Astrocyte of the hippocampus (primary cell): ENCODE measurements around the gene TKTL1.
"Not testable (repeated sequence)": the region's sequence is repeated elsewhere in the genome, so short reads cannot be mapped to it uniquely, and the experiment has no call there.

ENCODE experiments used
- DNase-seq: peaks from one replicate; pipeline ENCODE4 v3.0.0; 2011; ENCODE audit warnings: low read depth, low spot score

TKTL1 gene

GRCh38 chrX:154343620-154344019 is 48.0 kb downstream of the TKTL1 start:
- not testable (repeated sequence) for DNase-seq

GRCh38 chrX:154348114-154348531 is 52.5 kb downstream of the TKTL1 start:
- DNase-seq: no peak

- no peak for DNase-seq
Observed at GRCh38 chrX:154348646-154349358, 53.2 kb downstream of the TKTL1 start.

GRCh38 chrX:154349359-154349935 is 53.9 kb downstream of the TKTL1 start:
- no peak for DNase-seq

GRCh38 chrX:154349979-154350378 is 54.4 kb downstream of the TKTL1 start:
- no peak for DNase-seq

- no peak for DNase-seq
Observed at GRCh38 chrX:154350429-154351182, 55.0 kb downstream of the TKTL1 start.

- DNase-seq: no peak
Observed at GRCh38 chrX:154351183-154352011, 55.8 kb downstream of the TKTL1 start.

- DNase-seq: no peak
Observed at GRCh38 chrX:154352012-154352401, 56.4 kb downstream of the TKTL1 start.

GRCh38 chrX:154352466-154352865 is 56.9 kb downstream of the TKTL1 start:
- DNase-seq: no peak

- no peak for DNase-seq
Observed at GRCh38 chrX:154353172-154353843, 57.7 kb downstream of the TKTL1 start.

GRCh38 chrX:154354013-154354412 is 58.4 kb downstream of the TKTL1 start:
- DNase-seq: no peak

GRCh38 chrX:154354516-154354915 is 58.9 kb downstream of the TKTL1 start:
- no peak for DNase-seq

- no peak for DNase-seq
Observed at GRCh38 chrX:154355094-154355775, 59.6 kb downstream of the TKTL1 start.

GRCh38 chrX:154355776-154356140 is 60.2 kb downstream of the TKTL1 start:
- peak; percentile 60 for DNase-seq

- no peak for DNase-seq
Observed at GRCh38 chrX:154356596-154356995, 61.0 kb downstream of the TKTL1 start.

- DNase-seq: no peak
Observed at GRCh38 chrX:154357205-154357604, 61.6 kb downstream of the TKTL1 start.

- no peak for DNase-seq
Observed at GRCh38 chrX:154358011-154358410, 62.4 kb downstream of the TKTL1 start.

- DNase-seq: no peak
Observed at GRCh38 chrX:154358829-154359228, 63.2 kb downstream of the TKTL1 start.

GRCh38 chrX:154359362-154360154 is 64.0 kb downstream of the TKTL1 start:
- no peak for DNase-seq

GRCh38 chrX:154360155-154360713 is 64.6 kb downstream of the TKTL1 start:
- no peak for DNase-seq
